ENCODE results near the gene DCHS2.
A peak's percentile ranks its signal among the peaks of the same experiment; 100 is the strongest.

DCHS2 gene

GRCh38 chr4:154414796-154415195, 76.8 kb downstream of the DCHS2 start:
- Histone ChIP-seq H3K27me3 (ENCODE audit: control insufficient read depth in 1 of 2, insufficient read depth in 2 of 2, low read length in 2 of 2) (no peaks in the 10 kb centered on the region), H3K4me1 (ENCODE audit: insufficient read depth, low read length) (peaks cover 27% of the 10 kb centered on the region), H3K9ac (ENCODE audit: low read length) (no peak overlapping the region), H3K4me3 (ENCODE audit: low read depth in 1 of 2, low read length in 2 of 2) (no peak overlapping the region), H3K27ac (ENCODE audit: low read depth, low read length) (peak overlapping the region; percentile 41), H3K9me3 (ENCODE audit: low read length) (no peaks in the 10 kb centered on the region), H3K36me3 (ENCODE audit: insufficient read depth, low read length) (no peaks in the 10 kb centered on the region)

- Histone ChIP-seq H3K9me3 (ENCODE audit: low read length) (no peaks in the 10 kb centered on the region), H3K27ac (ENCODE audit: low read depth, low read length) (no peak overlapping the region), H3K27me3 (ENCODE audit: control insufficient read depth in 1 of 2, insufficient read depth in 2 of 2, low read length in 2 of 2) (no peaks in the 10 kb centered on the region)
These were observed 77.2 kb downstream of the DCHS2 start for GRCh38 chr4:154414371-154414770.

GRCh38 chr4:154407443-154407842, 84.2 kb downstream of the DCHS2 start:
- H3K27ac ChIP-seq (ENCODE audit: low read depth, low read length): no peak overlapping the region
- no peaks in the 10 kb centered on the region for H3K36me3 ChIP-seq (ENCODE audit: insufficient read depth, low read length)
- peaks cover 6% of the 10 kb centered on the region for H3K4me1 ChIP-seq (ENCODE audit: insufficient read depth, low read length)
- H3K9ac ChIP-seq (ENCODE audit: low read length): no peak overlapping the region
- H3K4me3 ChIP-seq (ENCODE audit: low read depth in 1 of 2, low read length in 2 of 2): no peak overlapping the region
- H3K27me3 ChIP-seq (ENCODE audit: control insufficient read depth in 1 of 2, insufficient read depth in 2 of 2, low read length in 2 of 2): no peaks in the 10 kb centered on the region
- H3K9me3 ChIP-seq (ENCODE audit: low read length): no peaks in the 10 kb centered on the region

More at GRCh38 chr4:154414371-154414770, 77.2 kb downstream of the DCHS2 start:
- no peak overlapping the region for H3K9ac ChIP-seq (ENCODE audit: low read length)
- H3K4me3 ChIP-seq (ENCODE audit: low read depth in 1 of 2, low read length in 2 of 2): no peak overlapping the region
- no peaks in the 10 kb centered on the region for H3K36me3 ChIP-seq (ENCODE audit: insufficient read depth, low read length)
- H3K4me1 ChIP-seq (ENCODE audit: insufficient read depth, low read length): peaks cover 27% of the 10 kb centered on the region

GRCh38 chr4:154406018-154406795, 85.4 kb downstream of the DCHS2 start:
- no peak overlapping the region for H3K4me3 ChIP-seq (ENCODE audit: low read depth in 1 of 2, low read length in 2 of 2)
- no peak overlapping the region for H3K27ac ChIP-seq (ENCODE audit: low read depth, low read length)
- H3K9me3 ChIP-seq (ENCODE audit: low read length): no peaks in the 10 kb centered on the region
- H3K9ac ChIP-seq (ENCODE audit: low read length): no peak overlapping the region
- H3K36me3 ChIP-seq (ENCODE audit: insufficient read depth, low read length): no peaks in the 10 kb centered on the region
- peaks cover 6% of the 10 kb centered on the region for H3K4me1 ChIP-seq (ENCODE audit: insufficient read depth, low read length)
- H3K27me3 ChIP-seq (ENCODE audit: control insufficient read depth in 1 of 2, insufficient read depth in 2 of 2, low read length in 2 of 2): no peaks in the 10 kb centered on the region

- Histone ChIP-seq H3K9ac (ENCODE audit: low read length) (no peak overlapping the region), H3K27ac (ENCODE audit: low read depth, low read length) (peak overlapping the region; percentile 28), H3K36me3 (ENCODE audit: insufficient read depth, low read length) (no peaks in the 10 kb centered on the region), H3K9me3 (ENCODE audit: low read length) (no peaks in the 10 kb centered on the region), H3K27me3 (ENCODE audit: control insufficient read depth in 1 of 2, insufficient read depth in 2 of 2, low read length in 2 of 2) (no peaks in the 10 kb centered on the region), H3K4me3 (ENCODE audit: low read depth in 1 of 2, low read length in 2 of 2) (peak overlapping the region in 1 of 2 donors; percentile 47), H3K4me1 (ENCODE audit: insufficient read depth, low read length) (no peaks in the 10 kb centered on the region)
These were observed 92.2 kb downstream of the DCHS2 start for GRCh38 chr4:154399259-154399974.

GRCh38 chr4:154390324-154390723, 101.3 kb downstream of the DCHS2 start:
- H3K9ac ChIP-seq (ENCODE audit: low read length): no peak overlapping the region
- no peak overlapping the region for H3K27ac ChIP-seq (ENCODE audit: low read depth, low read length)
- no peaks in the 10 kb centered on the region for H3K9me3 ChIP-seq (ENCODE audit: low read length)
- no peaks in the 10 kb centered on the region for H3K27me3 ChIP-seq (ENCODE audit: control insufficient read depth in 1 of 2, insufficient read depth in 2 of 2, low read length in 2 of 2)
- H3K4me1 ChIP-seq (ENCODE audit: insufficient read depth, low read length): no peaks in the 10 kb centered on the region
- H3K36me3 ChIP-seq (ENCODE audit: insufficient read depth, low read length): no peaks in the 10 kb centered on the region
- H3K4me3 ChIP-seq (ENCODE audit: low read depth in 1 of 2, low read length in 2 of 2): no peak overlapping the region

- no peak overlapping the region for H3K9ac ChIP-seq (ENCODE audit: low read length)
- no peaks in the 10 kb centered on the region for H3K36me3 ChIP-seq (ENCODE audit: insufficient read depth, low read length)
- no peak overlapping the region for H3K27ac ChIP-seq (ENCODE audit: low read depth, low read length)
- H3K4me3 ChIP-seq (ENCODE audit: low read depth in 1 of 2, low read length in 2 of 2): no peak overlapping the region
- no peaks in the 10 kb centered on the region for H3K27me3 ChIP-seq (ENCODE audit: control insufficient read depth in 1 of 2, insufficient read depth in 2 of 2, low read length in 2 of 2)
- no peaks in the 10 kb centered on the region for H3K9me3 ChIP-seq (ENCODE audit: low read length)
- no peaks in the 10 kb centered on the region for H3K4me1 ChIP-seq (ENCODE audit: insufficient read depth, low read length)
These were observed 102.5 kb downstream of the DCHS2 start for GRCh38 chr4:154389148-154389547.

GRCh38 chr4:154384012-154384411, 107.6 kb downstream of the DCHS2 start:
- H3K9ac ChIP-seq (ENCODE audit: low read length): no peak overlapping the region
- no peaks in the 10 kb centered on the region for H3K36me3 ChIP-seq (ENCODE audit: insufficient read depth, low read length)
- no peak overlapping the region for H3K27ac ChIP-seq (ENCODE audit: low read depth, low read length)
- H3K4me1 ChIP-seq (ENCODE audit: insufficient read depth, low read length): no peaks in the 10 kb centered on the region
- H3K9me3 ChIP-seq (ENCODE audit: low read length): no peaks in the 10 kb centered on the region
- no peak overlapping the region for H3K4me3 ChIP-seq (ENCODE audit: low read depth in 1 of 2, low read length in 2 of 2)
- no peaks in the 10 kb centered on the region for H3K27me3 ChIP-seq (ENCODE audit: control insufficient read depth in 1 of 2, insufficient read depth in 2 of 2, low read length in 2 of 2)

- Histone ChIP-seq H3K36me3 (ENCODE audit: insufficient read depth, low read length) (no peaks in the 10 kb centered on the region), H3K4me3 (ENCODE audit: low read depth in 1 of 2, low read length in 2 of 2) (no peak overlapping the region), H3K27ac (ENCODE audit: low read depth, low read length) (no peak overlapping the region), H3K9me3 (ENCODE audit: low read length) (no peaks in the 10 kb centered on the region), H3K27me3 (ENCODE audit: control insufficient read depth in 1 of 2, insufficient read depth in 2 of 2, low read length in 2 of 2) (no peaks in the 10 kb centered on the region), H3K4me1 (ENCODE audit: insufficient read depth, low read length) (no peaks in the 10 kb centered on the region), H3K9ac (ENCODE audit: low read length) (no peak overlapping the region)
These were observed 115.1 kb downstream of the DCHS2 start for GRCh38 chr4:154376486-154376885.

- no peaks in the 10 kb centered on the region for H3K36me3 ChIP-seq (ENCODE audit: insufficient read depth, low read length)
- H3K9ac ChIP-seq (ENCODE audit: low read length): no peak overlapping the region
- no peaks in the 10 kb centered on the region for H3K9me3 ChIP-seq (ENCODE audit: low read length)
- peak overlapping the region; percentile 56 for H3K27ac ChIP-seq (ENCODE audit: low read depth, low read length)
- H3K4me3 ChIP-seq (ENCODE audit: low read depth in 1 of 2, low read length in 2 of 2): no peak overlapping the region
- H3K27me3 ChIP-seq (ENCODE audit: control insufficient read depth in 1 of 2, insufficient read depth in 2 of 2, low read length in 2 of 2): no peaks in the 10 kb centered on the region
- peaks cover 22% of the 10 kb centered on the region for H3K4me1 ChIP-seq (ENCODE audit: insufficient read depth, low read length)
These were observed 123.5 kb downstream of the DCHS2 start for GRCh38 chr4:154368060-154368459.

GRCh38 chr4:154367659-154368058, 123.9 kb downstream of the DCHS2 start:
- Histone ChIP-seq H3K27me3 (ENCODE audit: control insufficient read depth in 1 of 2, insufficient read depth in 2 of 2, low read length in 2 of 2) (no peaks in the 10 kb centered on the region), H3K27ac (ENCODE audit: low read depth, low read length) (peak overlapping the region; percentile 56), H3K9me3 (ENCODE audit: low read length) (no peaks in the 10 kb centered on the region), H3K4me1 (ENCODE audit: insufficient read depth, low read length) (peaks cover 22% of the 10 kb centered on the region), H3K36me3 (ENCODE audit: insufficient read depth, low read length) (no peaks in the 10 kb centered on the region), H3K9ac (ENCODE audit: low read length) (no peak overlapping the region), H3K4me3 (ENCODE audit: low read depth in 1 of 2, low read length in 2 of 2) (no peak overlapping the region)
